MCF 10A (cell line): ENCODE results near the gene CTRB2. TPM values are rescaled to one million over a fixed set of nuclear protein-coding genes. Genes with fewer than 3 reads are reported as not detected.

Source experiments
- BruUV-seq: library from RNA; stranded (reverse); fragments of 400-500 nt; replicated peaks from 2 replicates; lab custom pipeline; 2021; lab: Mats Ljungman, UMichigan
- CTCF ChIA-PET: fragments of 300-600 bp; sonication (Branson Sonifier 250); formaldehyde crosslinking; extraction: SDS; loops from one replicate; lab custom pipeline; 2021; ENCODE audit warnings: antibody characterized with exemption, inconsistent platforms; lab: Yijun Ruan, JAX
- POLR2A ChIA-PET: fragments of 300-600, 350-650 bp; sonication (Branson Sonifier 250); formaldehyde crosslinking; extraction: SDS; loops from one replicate; lab custom pipeline; 2020; ENCODE audit warnings: antibody characterized with exemption, inconsistent platforms; lab: Yijun Ruan, JAX
- DNase-seq: peaks from one replicate; pipeline ENCODE4 v3.0.0-alpha.2; 2018; ENCODE audit not compliant: unreplicated experiment
- H3K27ac Mint-ChIP-seq: one replicate; pipeline ENCODE4 v1.8.0; 2022; ENCODE audit warnings: mild to moderate bottlenecking, low read depth, mixed read lengths; ENCODE audit not compliant: unreplicated experiment
- H3K27me3 Mint-ChIP-seq: one replicate; pipeline ENCODE4 v1.8.0; 2022; ENCODE audit warnings: mixed read lengths; ENCODE audit not compliant: insufficient read depth, unreplicated experiment
- H3K36me3 Mint-ChIP-seq: one replicate; pipeline ENCODE4 v1.8.0; 2022; ENCODE audit warnings: mild to moderate bottlenecking, moderate library complexity, mixed read lengths; ENCODE audit not compliant: insufficient read depth, unreplicated experiment
- H3K4me1 Mint-ChIP-seq: one replicate; pipeline ENCODE4 v1.8.0; 2022; ENCODE audit warnings: mixed read lengths; ENCODE audit not compliant: insufficient read depth, unreplicated experiment
- H3K4me3 Mint-ChIP-seq: one replicate; pipeline ENCODE4 v1.8.0; 2022; ENCODE audit warnings: mild to moderate bottlenecking, moderate library complexity, mixed read lengths; ENCODE audit not compliant: unreplicated experiment
- H3K9me3 Mint-ChIP-seq: one replicate; pipeline ENCODE4 v1.8.0; 2022; ENCODE audit warnings: mixed read lengths; ENCODE audit not compliant: unreplicated experiment
- CTCF ChIP-seq: fragments of 200-600 bp; IDR thresholded peaks from one replicate; pipeline ENCODE4 v1.8.0; 2022; ENCODE audit warnings: antibody characterized with exemption, mild to moderate bottlenecking; ENCODE audit not compliant: unreplicated experiment
- intact Hi-C: fragments of 100-400 bp; cut with micrococcal nuclease; formaldehyde crosslinking; loops from 2 replicates; pipeline ENCODE4 v1.14.1; 2022
- total RNA-seq: library from RNA; stranded (reverse); gene quantifications from 2 replicates; pipeline ENCODE4 v1.2.3, GENCODE V29; 2022

The CTRB2 gene
- total RNA-seq, 1 experiment from 2014 or later: not detected

GRCh38 chr16:75250809-75251279, 43.9 kb upstream of the CTRB2 start:
- Mint-ChIP-seq H3K9me3 (no peaks in the 10 kb centered on the region), H3K27ac (peak overlapping the region; percentile 82), H3K4me1 (peaks cover 38% of the 10 kb centered on the region), H3K4me3 (peak overlapping the region; percentile 75), H3K36me3 (peaks cover 12% of the 10 kb centered on the region), H3K27me3 (no peaks in the 10 kb centered on the region)
- DNase-seq: no peak
- intact Hi-C loops: loop anchor here (1.0 kb wide), 1 partner anchor 54 kb away; no protein-coding TSS in a partner anchor
- no TSS peak for BruUV-seq
- TF ChIP-seq CTCF: no peak
- POLR2A ChIA-PET: interaction anchor here (0.6 to 4.4 kb wide), 23 partner anchors 14 to 315 kb away, joined by 3 to 106 read pairs (median 5); partner anchors contain the start of gene CFDP1
- CTCF ChIA-PET: interaction anchor here (0.6 to 2.1 kb wide), 7 partner anchors 12 to 290 kb away, joined by 3 to 26 read pairs (median 5); no protein-coding TSS in a partner anchor

GRCh38 chr16:75250089-75250808, 43.3 kb upstream of the CTRB2 start:
- CTCF ChIA-PET: interaction anchor here (0.6 to 2.1 kb wide), 11 partner anchors 12 to 504 kb away, joined by 3 to 26 read pairs (median 3); no protein-coding TSS in a partner anchor
- no peak for TF ChIP-seq CTCF
- peaks cover 12% of the 10 kb centered on the region for H3K36me3 Mint-ChIP-seq

GRCh38 chr16:75249441-75249840, 42.5 kb upstream of the CTRB2 start:
- Mint-ChIP-seq H3K27ac (peak overlapping the region; percentile 82), H3K27me3 (no peaks in the 10 kb centered on the region), H3K4me1 (peaks cover 40% of the 10 kb centered on the region), H3K9me3 (no peaks in the 10 kb centered on the region), H3K36me3 (peaks cover 12% of the 10 kb centered on the region), H3K4me3 (peak overlapping the region; percentile 75)
- no peak for TF ChIP-seq CTCF
- no TSS peak for BruUV-seq
- intact Hi-C loops: no loop called here
- no peak for DNase-seq
- ChIA-PET POLR2A (interaction anchor here (0.6 to 4.4 kb wide), 21 partner anchors 9 to 316 kb away, joined by 3 to 106 read pairs (median 5); no protein-coding TSS in a partner anchor), CTCF (interaction anchor here (0.6 to 2.1 kb wide), 9 partner anchors 13 to 505 kb away, joined by 3 to 26 read pairs (median 3); no protein-coding TSS in a partner anchor)

More at GRCh38 chr16:75250089-75250808, 43.3 kb upstream of the CTRB2 start:
- H3K9me3 Mint-ChIP-seq: no peaks in the 10 kb centered on the region
- intact Hi-C loops: loop anchor here (1.0 kb wide), 1 partner anchor 55 kb away; no protein-coding TSS in a partner anchor
- BruUV-seq: no TSS peak
- peaks cover 42% of the 10 kb centered on the region for H3K4me1 Mint-ChIP-seq
- DNase-seq: no peak
- peak overlapping the region; percentile 75 for H3K4me3 Mint-ChIP-seq
- POLR2A ChIA-PET: interaction anchor here (0.6 to 4.4 kb wide), 29 partner anchors 10 to 315 kb away, joined by 3 to 106 read pairs (median 4); partner anchors contain the start of gene CFDP1
- peak overlapping the region; percentile 82 for H3K27ac Mint-ChIP-seq
- H3K27me3 Mint-ChIP-seq: no peaks in the 10 kb centered on the region
